SH-SY5Y (cell line): ENCODE results near the gene MYBPH.

Experiments used
- GATA2 ChIP-seq: IDR thresholded peaks from 2 replicates; pipeline ENCODE4 v1.6.1; 2011; ENCODE audit warnings: mild to moderate bottlenecking, low read depth, low read length
- GATA3 ChIP-seq: IDR thresholded peaks from 2 replicates; pipeline ENCODE4 v1.6.1; 2011; ENCODE audit warnings: low read depth, mild to moderate bottlenecking, low read length, moderate library complexity

DNA sequence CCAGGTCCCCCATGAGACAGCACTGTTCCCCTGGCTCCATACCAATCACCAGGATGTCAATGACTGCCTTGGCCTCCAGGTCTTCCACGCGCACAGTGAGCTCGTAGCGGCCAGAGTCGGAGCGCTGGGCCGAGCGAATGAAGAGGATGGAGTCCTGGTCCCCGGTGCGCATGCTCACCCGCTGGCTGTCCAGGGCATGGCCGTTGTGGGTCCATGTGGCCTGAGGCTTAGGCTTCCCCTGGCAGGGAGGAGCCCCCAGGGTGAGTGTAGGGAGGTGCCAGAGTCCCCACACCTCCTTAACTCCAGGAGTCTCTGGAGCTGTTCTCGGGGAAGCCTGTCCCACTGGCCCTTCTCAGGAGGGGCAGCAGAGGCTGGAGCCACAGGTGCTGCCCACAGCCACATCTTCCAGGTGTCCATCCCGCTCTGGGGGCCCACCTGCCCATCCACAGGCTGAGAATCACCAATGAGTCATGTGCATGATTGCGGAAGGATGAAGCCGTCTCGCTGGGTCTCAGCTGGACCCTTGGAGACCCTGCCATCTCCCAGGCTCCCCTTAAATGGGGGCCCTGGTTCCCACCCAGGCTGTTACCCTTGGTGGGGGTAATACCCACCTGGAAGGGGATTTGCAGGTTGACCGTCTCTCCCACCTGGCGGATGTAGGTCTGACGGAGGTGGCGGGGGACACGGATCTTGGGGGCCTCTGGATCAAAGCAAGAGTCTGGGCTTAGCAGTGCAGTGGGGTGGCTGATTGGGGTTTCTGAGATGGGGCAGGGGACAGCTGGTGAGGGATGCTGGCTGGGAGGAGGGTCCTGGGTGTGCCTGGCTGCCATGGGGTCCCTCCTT lies 4.1 kb downstream of the MYBPH start:
- TF ChIP-seq GATA3: no peak
- no peak for TF ChIP-seq GATA2
